Small intestine (tissue), 7 donors: ENCODE results near the gene ADCY3. TPM values are rescaled to one million over a fixed set of nuclear protein-coding genes. Genes with fewer than 3 reads are reported as not detected.

ENCODE experiments used
- DNase-seq, 2 donors: peaks; one replicate each; pipeline versions ENCODE4 v3.0.0 to v3.0.0-alpha.2; 2013
- FAIRE-seq: peaks from 2 replicates; lab custom pipeline; 2012; peaks lifted over from hg19 to GRCh38; lab: Jason Lieb, UNC
- H3K27ac ChIP-seq, 3 donors: one replicate each; pipeline ENCODE4 v1.5.1; 2013; ENCODE audit warnings: low read length in 2 of 3, mild to moderate bottlenecking in 2 of 3, control low read depth in 1 of 3, inconsistent platforms in 1 of 3, low read depth in 1 of 3, moderate library complexity in 1 of 3
- H3K27me3 ChIP-seq, 3 donors: one replicate each; pipeline ENCODE4 v1.6.1; 2013; ENCODE audit warnings: low read length in 3 of 3, inconsistent platforms in 1 of 3; ENCODE audit not compliant: control insufficient read depth in 3 of 3, insufficient read depth in 3 of 3
- H3K36me3 ChIP-seq, 3 donors: one replicate each; pipeline ENCODE4 v1.6.1; 2013; ENCODE audit warnings: low read length in 3 of 3, inconsistent platforms in 1 of 3, low read depth in 1 of 3, mild to moderate bottlenecking in 1 of 3, moderate library complexity in 1 of 3; ENCODE audit not compliant: control insufficient read depth in 3 of 3, insufficient read depth in 2 of 3
- H3K4me1 ChIP-seq, 3 donors: one replicate each; pipeline ENCODE4 v1.6.1; 2013; ENCODE audit warnings: low read length in 2 of 3, inconsistent platforms in 1 of 3, low read depth in 1 of 3, mild to moderate bottlenecking in 1 of 3, moderate library complexity in 1 of 3; ENCODE audit not compliant: control insufficient read depth in 3 of 3, insufficient read depth in 2 of 3
- H3K4me3 ChIP-seq, 3 donors: one replicate each; pipeline ENCODE4 v1.5.1; 2013; ENCODE audit warnings: low read length in 3 of 3, control low read depth in 1 of 3, inconsistent platforms in 1 of 3, low read depth in 1 of 3, mild to moderate bottlenecking in 1 of 3, moderate library complexity in 1 of 3
- H3K9me3 ChIP-seq, 2 donors: one replicate each; pipeline ENCODE4 v1.6.1; 2013; ENCODE audit warnings: low read depth in 1 of 2, low read length in 1 of 2; ENCODE audit not compliant: control insufficient read depth in 2 of 2, insufficient read depth in 1 of 2
- WGBS, 3 donors: extraction: QIAGEN DNeasy Blood & Tissue Kit; methylation state at CpG; one replicate each; pipeline ENCODE4 v1.1.7; 2013; 5-methylcytosine and 5-hydroxymethylcytosine counted together
- polyA plus RNA-seq, 4 donors: library from polyadenylated mRNA; stranded (reverse) in 3 of 4; unstranded in 1 of 4; fragments of 200-250 nt in 3 of 4; fragments of 120-200 nt in 1 of 4; gene quantifications; one replicate each; pipeline versions ENCODE4 v1.2.1 to v1.2.3, GENCODE V29; 2013
- donor health status: healthy with polysubstance abuse.
- donor health status: control.
- donor health status: control.
- donor health status: Bipolar disorder and iron deficiency.
- donor health status: healthy.

Gene ADCY3
- polyA plus RNA-seq, 4 donors: 3.6 to 36.3 (median 9.8) TPM

DNA sequence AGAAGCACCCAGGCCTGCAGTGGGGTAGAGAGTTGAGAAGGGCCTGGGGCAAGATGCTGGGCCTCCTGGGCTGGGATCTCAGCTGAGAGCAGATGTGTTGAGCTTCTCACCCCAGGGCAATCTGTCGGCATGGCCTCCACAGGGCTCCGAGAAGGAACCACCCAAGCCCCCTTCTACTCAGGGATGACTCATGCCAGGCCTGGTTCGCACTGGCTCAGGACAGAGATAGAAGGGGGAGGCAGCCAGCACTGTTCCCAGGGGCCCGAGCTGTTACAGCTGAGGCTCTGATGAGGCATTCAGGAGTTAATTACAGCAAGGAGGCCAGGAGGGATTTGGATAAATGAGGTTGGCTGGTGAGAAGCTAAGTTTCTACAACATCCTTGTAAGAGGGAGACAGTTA lies 64.3 kb downstream of the ADCY3 start:
- FAIRE-seq: no peak
- Histone ChIP-seq H3K4me3 (no peak overlapping the region), H3K27ac (peak overlapping the region in 2 of 3 donors; percentile 35 to 72), H3K36me3 (peaks cover 0 to 11% (median 0%) of the 10 kb centered on the region in 3 donors), H3K27me3 (no peaks in the 10 kb centered on the region), H3K9me3 (no peaks in the 10 kb centered on the region), H3K4me1 (peaks cover 0 to 21% (median 0%) of the 10 kb centered on the region in 3 donors)
- peak in 1 of 2 donors; percentile 37 for DNase-seq
- 42 to 66% (median 58%) methylated on average over 4 of the region's 4 CpGs for WGBS, 3 donors

DNA sequence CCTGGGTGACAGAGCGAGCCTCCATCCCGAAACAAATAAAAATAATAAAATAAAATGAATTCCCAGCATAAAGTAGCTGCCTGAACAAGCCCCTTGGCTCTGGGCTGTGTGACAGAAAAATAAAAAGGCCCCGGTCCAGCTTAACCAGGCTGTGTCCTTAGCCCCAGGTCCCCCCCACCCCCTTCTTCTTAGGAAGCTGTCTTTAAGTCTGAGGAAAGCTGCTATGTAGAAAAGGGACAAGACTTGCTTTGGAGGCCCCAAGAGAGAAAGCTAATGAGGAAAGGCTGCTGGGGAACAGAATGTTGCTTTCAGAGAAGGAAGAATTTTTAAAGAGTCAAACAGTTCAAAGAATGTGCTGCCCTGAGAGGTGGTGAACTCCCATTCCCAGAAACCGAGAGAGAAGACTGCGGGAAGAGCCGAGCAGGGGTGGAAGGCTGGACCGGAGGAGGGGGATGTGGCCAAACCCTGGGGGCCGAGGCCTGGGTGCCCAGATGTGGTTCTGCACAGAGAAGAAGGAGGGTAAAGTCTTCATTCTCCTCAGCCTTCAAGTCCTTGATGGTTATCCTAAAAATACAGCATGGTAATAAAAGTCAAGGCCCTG lies 64.9 kb downstream of the ADCY3 start:
- no peak overlapping the region for H3K4me3 ChIP-seq
- no peaks in the 10 kb centered on the region for H3K9me3 ChIP-seq
- FAIRE-seq (no peak), DNase-seq (no peak)
- 85 to 89% (median 88%) methylated on average over 8 of the region's 8 CpGs for WGBS, 3 donors
- no peaks in the 10 kb centered on the region for H3K27me3 ChIP-seq
- peak overlapping the region in 2 of 3 donors; percentile 35 to 72 for H3K27ac ChIP-seq
- peaks cover 0 to 11% (median 0%) of the 10 kb centered on the region in 3 donors for H3K36me3 ChIP-seq
- H3K4me1 ChIP-seq: peaks cover 0 to 21% (median 0%) of the 10 kb centered on the region in 3 donors

DNA sequence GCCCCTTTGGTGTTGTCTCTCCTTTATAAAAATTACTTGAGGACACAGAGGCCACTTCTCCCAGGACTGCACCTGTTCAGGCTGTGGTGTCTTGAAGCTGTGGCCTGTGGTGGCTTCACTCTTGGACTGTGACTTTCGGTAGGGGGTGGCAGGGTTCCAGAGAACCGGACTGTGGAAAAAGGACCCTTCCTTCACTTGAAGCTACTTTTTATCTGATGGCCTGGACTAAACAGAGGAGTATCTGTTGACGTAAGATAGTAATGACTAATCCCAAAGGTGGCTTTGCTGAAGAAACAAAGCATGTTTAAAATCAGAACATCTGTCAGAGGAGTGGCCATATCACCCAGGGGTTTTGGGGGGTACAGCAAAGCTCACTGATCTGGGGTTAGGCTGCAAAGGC lies 66.0 kb downstream of the ADCY3 start:
- Histone ChIP-seq H3K4me3 (no peak overlapping the region), H3K27me3 (no peaks in the 10 kb centered on the region), H3K9me3 (peaks cover 0 to 1% of the 10 kb centered on the region in 2 donors), H3K27ac (peak overlapping the region in 1 of 3 donors; percentile 2), H3K36me3 (peaks cover 0 to 9% (median 0%) of the 10 kb centered on the region in 3 donors), H3K4me1 (peaks cover 0 to 21% (median 0%) of the 10 kb centered on the region in 3 donors)
- DNase-seq (no peak), FAIRE-seq (no peak)
- 81 to 88% (median 81%) methylated on average over 3 of the region's 3 CpGs for WGBS, 3 donors

DNA sequence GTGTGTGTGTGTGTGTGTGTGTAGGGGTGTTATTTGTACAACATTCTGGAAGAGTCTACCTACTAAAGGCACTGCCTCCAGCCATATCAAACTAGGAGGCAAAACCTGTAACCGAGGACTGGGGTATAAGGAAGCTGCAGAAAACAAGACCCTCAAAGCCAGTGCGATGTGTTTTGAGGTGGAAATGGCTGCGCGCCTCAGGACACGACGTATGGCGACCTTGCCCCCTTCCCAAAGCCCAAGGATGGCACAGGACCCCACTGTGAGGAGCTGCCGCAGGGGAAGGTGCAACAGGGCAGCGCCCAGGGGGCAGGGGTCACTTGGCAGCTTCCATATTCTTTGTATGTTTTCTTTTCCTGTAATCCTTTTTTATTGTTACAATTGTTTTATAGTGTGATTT lies 67.0 kb downstream of the ADCY3 start:
- 87 to 94% (median 87%) methylated on average over 9 of the region's 9 CpGs for WGBS, 3 donors
- H3K27ac ChIP-seq: no peak overlapping the region
- H3K9me3 ChIP-seq: peaks cover 0 to 9% of the 10 kb centered on the region in 2 donors
- no peak overlapping the region for H3K4me3 ChIP-seq
- peaks cover 0 to 21% (median 0%) of the 10 kb centered on the region in 3 donors for H3K4me1 ChIP-seq
- FAIRE-seq: no peak
- no peaks in the 10 kb centered on the region for H3K27me3 ChIP-seq
- H3K36me3 ChIP-seq: peaks cover 0 to 9% (median 0%) of the 10 kb centered on the region in 3 donors
- no peak for DNase-seq

DNA sequence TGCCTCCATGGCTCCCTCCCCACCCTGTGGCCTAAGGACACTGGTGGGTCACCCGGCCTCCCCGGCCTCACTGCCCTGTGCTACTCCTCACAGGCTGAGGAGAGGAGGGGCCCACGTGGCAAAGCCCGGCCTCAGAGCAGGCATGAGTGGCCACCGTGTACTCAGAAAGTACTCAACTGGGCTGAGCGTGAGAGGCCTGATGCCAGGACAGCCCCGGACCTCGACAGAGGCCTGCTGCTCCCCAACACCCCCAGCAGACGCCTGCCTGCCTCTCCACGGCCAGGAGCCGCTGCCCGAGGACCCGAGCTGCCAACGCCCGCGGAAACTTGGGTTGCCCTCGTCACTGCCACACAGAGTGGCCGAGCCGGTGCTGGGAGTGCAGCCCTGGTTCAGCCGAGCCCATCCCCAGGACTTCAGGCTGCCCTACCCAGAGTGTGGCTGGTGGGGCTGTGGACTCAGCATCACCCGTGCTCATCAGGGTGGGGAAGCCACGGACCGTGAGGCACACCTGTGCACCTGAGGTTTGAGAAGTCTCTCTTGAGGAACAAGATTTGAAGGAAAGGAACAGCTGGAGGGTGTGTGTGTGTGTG lies 67.5 kb downstream of the ADCY3 start:
- H3K27me3 ChIP-seq: no peaks in the 10 kb centered on the region
- FAIRE-seq (no peak), DNase-seq (no peak)
- no peak overlapping the region for H3K27ac ChIP-seq
- peaks cover 0 to 21% (median 0%) of the 10 kb centered on the region in 3 donors for H3K4me1 ChIP-seq
- H3K4me3 ChIP-seq: no peak overlapping the region
- H3K9me3 ChIP-seq: peaks cover 0 to 14% of the 10 kb centered on the region in 2 donors
- peaks cover 0 to 10% (median 0%) of the 10 kb centered on the region in 3 donors for H3K36me3 ChIP-seq
- WGBS, 3 donors: 93% methylated on average over 21 to 23 of the region's 23 CpGs

DNA sequence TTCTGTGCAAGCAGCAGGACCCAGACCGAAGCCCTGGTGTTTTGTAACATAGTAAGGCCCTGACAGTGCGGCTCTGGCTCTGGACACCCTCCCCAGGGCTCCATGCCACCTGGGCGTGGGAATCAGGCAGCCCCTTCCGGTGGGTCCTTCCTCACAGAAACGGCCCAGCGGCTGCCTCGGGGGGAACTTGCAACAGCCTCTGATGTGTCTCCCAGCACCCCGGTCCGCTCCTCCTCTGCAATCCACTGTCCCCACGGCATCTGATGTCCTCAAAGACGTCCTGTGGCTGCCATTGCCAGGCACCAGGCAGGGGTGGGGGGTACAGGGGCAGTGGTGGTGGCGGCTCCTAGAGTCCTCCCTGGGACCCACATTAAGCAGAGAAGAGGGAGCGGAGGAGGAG lies 68.0 kb downstream of the ADCY3 start:
- DNase-seq (no peak), FAIRE-seq (no peak)
- 95 to 98% (median 98%) methylated on average over 12 to 13 of the region's 13 CpGs for WGBS, 3 donors
- no peak overlapping the region for H3K4me3 ChIP-seq
- no peak overlapping the region for H3K27ac ChIP-seq
- H3K9me3 ChIP-seq: peaks cover 0 to 19% of the 10 kb centered on the region in 2 donors
- H3K4me1 ChIP-seq: peaks cover 0 to 20% (median 0%) of the 10 kb centered on the region in 3 donors
- H3K36me3 ChIP-seq: peaks cover 0 to 13% (median 0%) of the 10 kb centered on the region in 3 donors
- H3K27me3 ChIP-seq: no peaks in the 10 kb centered on the region

DNA sequence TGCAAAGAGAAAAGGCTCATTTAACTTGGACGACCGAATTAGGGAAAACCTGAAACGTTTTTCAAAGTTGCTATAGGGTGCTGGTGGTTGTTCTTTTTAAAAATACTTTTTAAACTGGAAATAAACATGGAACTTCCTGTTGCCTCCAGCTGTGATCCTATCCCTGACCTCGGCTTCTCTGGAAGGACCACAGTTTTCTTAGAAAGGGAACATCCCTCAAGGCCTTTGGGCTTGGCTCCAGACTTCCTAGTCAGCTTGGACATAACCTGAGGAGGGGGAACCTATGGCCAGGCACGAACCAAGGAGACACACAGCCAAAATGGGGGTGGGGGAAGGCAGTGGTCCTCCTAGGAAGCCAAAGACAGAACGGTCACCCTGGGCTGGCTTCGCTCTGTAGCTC lies 69.1 kb downstream of the ADCY3 start:
- peaks cover 0 to 11% (median 0%) of the 10 kb centered on the region in 3 donors for H3K36me3 ChIP-seq
- H3K27me3 ChIP-seq: no peaks in the 10 kb centered on the region
- H3K4me1 ChIP-seq: peaks cover 0 to 9% (median 0%) of the 10 kb centered on the region in 3 donors
- FAIRE-seq: no peak
- no peak for DNase-seq
- H3K9me3 ChIP-seq: peaks cover 0 to 23% of the 10 kb centered on the region in 2 donors
- 70 to 93% (median 83%) methylated on average over 7 of the region's 7 CpGs for WGBS, 3 donors
- H3K27ac ChIP-seq: peak overlapping the region in 1 of 3 donors; percentile 33
- no peak overlapping the region for H3K4me3 ChIP-seq

DNA sequence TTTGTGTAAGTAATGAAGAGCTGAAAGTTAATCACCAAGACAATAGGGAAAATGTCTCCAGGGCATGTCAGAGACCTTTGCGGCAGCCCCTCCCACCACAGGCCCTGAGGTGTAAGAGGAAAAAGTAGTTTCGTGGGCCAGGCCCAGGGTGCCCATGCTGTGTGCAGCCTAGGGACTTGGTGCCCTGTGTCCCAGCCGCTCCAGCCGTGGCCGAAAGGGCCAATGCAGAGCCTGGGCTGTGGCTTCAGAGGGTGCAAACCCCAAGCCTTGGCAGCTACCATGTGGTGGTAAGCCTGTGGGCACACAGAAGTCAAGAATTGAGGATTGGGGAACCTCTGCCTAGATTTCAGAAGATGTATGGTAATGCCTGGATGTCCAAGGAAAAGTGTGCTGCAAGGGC lies 74.3 kb downstream of the ADCY3 start:
- Histone ChIP-seq H3K27ac (no peak overlapping the region), H3K36me3 (peaks cover 0 to 30% (median 0%) of the 10 kb centered on the region in 3 donors), H3K4me3 (no peak overlapping the region), H3K27me3 (no peaks in the 10 kb centered on the region), H3K4me1 (no peaks in the 10 kb centered on the region), H3K9me3 (peaks cover 0 to 28% of the 10 kb centered on the region in 2 donors)
- FAIRE-seq (no peak), DNase-seq (no peak)
- WGBS, 3 donors: 95 to 98% (median 97%) methylated on average over 5 of the region's 5 CpGs
